ENCODE measurements around the gene EIF5A2.

DNA sequence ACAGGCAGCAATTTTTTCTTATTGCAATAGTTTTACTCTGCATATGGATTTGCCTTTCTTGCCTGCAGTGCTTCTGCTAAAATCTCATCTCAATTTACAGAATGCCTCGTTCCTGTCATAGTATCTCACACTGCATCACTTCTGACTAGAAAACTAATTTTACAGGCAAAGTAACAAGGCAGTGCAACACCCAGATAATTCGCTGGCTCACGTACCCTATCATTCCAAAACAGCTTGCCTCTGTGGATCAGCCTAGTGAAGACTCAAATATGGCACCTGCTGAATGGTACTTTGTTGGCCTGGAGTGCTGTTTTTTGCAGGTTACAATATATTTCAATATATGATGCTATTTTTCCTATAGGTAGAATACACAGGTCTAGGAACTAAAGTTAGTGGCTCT lies 5.3 kb downstream of the EIF5A2 start:
- TF ChIP-seq, protein P1, sequence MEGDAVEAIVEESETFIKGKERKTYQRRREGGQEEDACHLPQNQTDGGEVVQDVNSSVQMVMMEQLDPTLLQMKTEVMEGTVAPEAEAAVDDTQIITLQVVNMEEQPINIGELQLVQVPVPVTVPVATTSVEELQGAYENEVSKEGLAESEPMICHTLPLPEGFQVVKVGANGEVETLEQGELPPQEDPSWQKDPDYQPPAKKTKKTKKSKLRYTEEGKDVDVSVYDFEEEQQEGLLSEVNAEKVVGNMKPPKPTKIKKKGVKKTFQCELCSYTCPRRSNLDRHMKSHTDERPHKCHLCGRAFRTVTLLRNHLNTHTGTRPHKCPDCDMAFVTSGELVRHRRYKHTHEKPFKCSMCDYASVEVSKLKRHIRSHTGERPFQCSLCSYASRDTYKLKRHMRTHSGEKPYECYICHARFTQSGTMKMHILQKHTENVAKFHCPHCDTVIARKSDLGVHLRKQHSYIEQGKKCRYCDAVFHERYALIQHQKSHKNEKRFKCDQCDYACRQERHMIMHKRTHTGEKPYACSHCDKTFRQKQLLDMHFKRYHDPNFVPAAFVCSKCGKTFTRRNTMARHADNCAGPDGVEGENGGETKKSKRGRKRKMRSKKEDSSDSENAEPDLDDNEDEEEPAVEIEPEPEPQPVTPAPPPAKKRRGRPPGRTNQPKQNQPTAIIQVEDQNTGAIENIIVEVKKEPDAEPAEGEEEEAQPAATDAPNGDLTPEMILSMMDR (IDR thresholded peaks at IDR 0.05; ENCODE audit: low read depth, low read length, missing input control) = no peak
- no peak for TF ChIP-seq REST (IDR thresholded peaks at IDR 0.05)
- no peak for TF ChIP-seq MAX (IDR thresholded peaks at IDR 0.05)
- TF ChIP-seq HNF4G (IDR thresholded peaks at IDR 0.05) = no peak
- TF ChIP-seq, protein P2, sequence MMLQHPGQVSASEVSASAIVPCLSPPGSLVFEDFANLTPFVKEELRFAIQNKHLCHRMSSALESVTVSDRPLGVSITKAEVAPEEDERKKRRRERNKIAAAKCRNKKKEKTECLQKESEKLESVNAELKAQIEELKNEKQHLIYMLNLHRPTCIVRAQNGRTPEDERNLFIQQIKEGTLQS (IDR thresholded peaks at IDR 0.05) = no peak
- no peak for TF ChIP-seq TAF1 (conservative IDR thresholded peaks at IDR 0.05)
- no peak for TF ChIP-seq GABPA (IDR thresholded peaks at IDR 0.05 in 1 of 2, conservative IDR thresholded peaks at IDR 0.05 in 1 of 2)
- no peak for TF ChIP-seq JUND (IDR thresholded peaks at IDR 0.05)
- no peak for TF ChIP-seq NR2F2 (IDR thresholded peaks at IDR 0.05)
- no peak for TF ChIP-seq RAD21 (IDR thresholded peaks at IDR 0.05)
- no peak for TF ChIP-seq YY1 (IDR thresholded peaks at IDR 0.05)
- no peak for TF ChIP-seq SP1 (IDR thresholded peaks at IDR 0.05)
- TF ChIP-seq, protein P3, sequence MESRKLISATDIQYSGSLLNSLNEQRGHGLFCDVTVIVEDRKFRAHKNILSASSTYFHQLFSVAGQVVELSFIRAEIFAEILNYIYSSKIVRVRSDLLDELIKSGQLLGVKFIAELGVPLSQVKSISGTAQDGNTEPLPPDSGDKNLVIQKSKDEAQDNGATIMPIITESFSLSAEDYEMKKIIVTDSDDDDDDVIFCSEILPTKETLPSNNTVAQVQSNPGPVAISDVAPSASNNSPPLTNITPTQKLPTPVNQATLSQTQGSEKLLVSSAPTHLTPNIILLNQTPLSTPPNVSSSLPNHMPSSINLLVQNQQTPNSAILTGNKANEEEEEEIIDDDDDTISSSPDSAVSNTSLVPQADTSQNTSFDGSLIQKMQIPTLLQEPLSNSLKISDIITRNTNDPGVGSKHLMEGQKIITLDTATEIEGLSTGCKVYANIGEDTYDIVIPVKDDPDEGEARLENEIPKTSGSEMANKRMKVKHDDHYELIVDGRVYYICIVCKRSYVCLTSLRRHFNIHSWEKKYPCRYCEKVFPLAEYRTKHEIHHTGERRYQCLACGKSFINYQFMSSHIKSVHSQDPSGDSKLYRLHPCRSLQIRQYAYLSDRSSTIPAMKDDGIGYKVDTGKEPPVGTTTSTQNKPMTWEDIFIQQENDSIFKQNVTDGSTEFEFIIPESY (IDR thresholded peaks at IDR 0.05) = no peak

Data from liver (tissue), 3 donors.